GM21390 (cell line): Measurements from ENCODE around the gene PIGO.

ENCODE experiments used
- ATAC-seq: cut with Tn5 transposase; IDR thresholded peaks from one replicate; pipeline ENCODE4 v1.9.1; 2021; ENCODE audit not compliant: unreplicated experiment

PIGO gene

GRCh38 chr9:35096035-35096849 is at the start of gene PIGO:
TSS of gene PIGO (minus strand) at chr9:35096591. CDS start at chr9:35095565, 1,026 bp downstream.
- peak; percentile 85 for ATAC-seq

- ATAC-seq, result no peak
Measured at GRCh38 chr9:35142037-35142436, 45.6 kb upstream of the PIGO start.

GRCh38 chr9:35140093-35140492 is 43.7 kb upstream of the PIGO start:
- ATAC-seq, result no peak

- no peak for ATAC-seq
Measured at GRCh38 chr9:35136866-35137265, 40.5 kb upstream of the PIGO start.

- ATAC-seq, result no peak
Measured at GRCh38 chr9:35135988-35136387, 39.6 kb upstream of the PIGO start.

- ATAC-seq, result no peak
Measured at GRCh38 chr9:35134920-35135319, 38.5 kb upstream of the PIGO start.

- peak; percentile 32 for ATAC-seq
Measured at GRCh38 chr9:35116898-35117551, 20.6 kb upstream of the PIGO start.

GRCh38 chr9:35116539-35116897 is 20.1 kb upstream of the PIGO start:
- ATAC-seq, result peak; percentile 3

GRCh38 chr9:35115680-35116538 is 19.5 kb upstream of the PIGO start, which contains the start of gene ATOSB:
TSS of gene ATOSB (minus strand) at chr9:35115862. CDS start at chr9:35108274, 7,588 bp downstream.
- ATAC-seq, result peak; percentile 52

- ATAC-seq, result no peak
Measured at GRCh38 chr9:35114840-35115628, 18.6 kb upstream of the PIGO start.

GRCh38 chr9:35114113-35114839 is 17.9 kb upstream of the PIGO start:
- ATAC-seq, result no peak

GRCh38 chr9:35112257-35113020 is 16.0 kb upstream of the PIGO start:
- ATAC-seq, result no peak

GRCh38 chr9:35111001-35111933 is 14.9 kb upstream of the PIGO start:
- peak; percentile 71 for ATAC-seq

- no peak for ATAC-seq
Measured at GRCh38 chr9:35110327-35110761, 14.0 kb upstream of the PIGO start.

- no peak for ATAC-seq
Measured at GRCh38 chr9:35108946-35109575, 12.7 kb upstream of the PIGO start.

- no peak for ATAC-seq
Measured at GRCh38 chr9:35108461-35108860, 12.1 kb upstream of the PIGO start.
